A549 (cell line): Measurements from ENCODE around the gene MEDAG.

Experiments used
- CBX8 ChIP-seq: fragments of 200-600 bp; sonication (generic); IDR thresholded peaks from 2 replicates; pipeline ENCODE4 v1.6.1; 2016
- MAFK ChIP-seq: fragments of 450-650 bp; IDR thresholded peaks from 2 replicates; pipeline ENCODE4 v1.6.1; 2014; ENCODE audit not compliant: partially characterized antibody
- NFE2L2 ChIP-seq: fragments of 150-350 bp; conservative IDR thresholded peaks from 2 replicates; pipeline ENCODE4 v1.6.1; 2014; ENCODE audit warnings: low read length
- POLR2A ChIP-seq: IDR thresholded peaks from 2 replicates; pipeline ENCODE4 v1.6.1; 2012; ENCODE audit warnings: mild to moderate bottlenecking, low read length
- SMC3 ChIP-seq: fragments of >200 bp; sonication (Bioruptor Twin); formaldehyde crosslinking; IDR thresholded peaks from 3 replicates; pipeline ENCODE4 v1.6.1; 2018; ENCODE audit warnings: inconsistent platforms

DNA sequence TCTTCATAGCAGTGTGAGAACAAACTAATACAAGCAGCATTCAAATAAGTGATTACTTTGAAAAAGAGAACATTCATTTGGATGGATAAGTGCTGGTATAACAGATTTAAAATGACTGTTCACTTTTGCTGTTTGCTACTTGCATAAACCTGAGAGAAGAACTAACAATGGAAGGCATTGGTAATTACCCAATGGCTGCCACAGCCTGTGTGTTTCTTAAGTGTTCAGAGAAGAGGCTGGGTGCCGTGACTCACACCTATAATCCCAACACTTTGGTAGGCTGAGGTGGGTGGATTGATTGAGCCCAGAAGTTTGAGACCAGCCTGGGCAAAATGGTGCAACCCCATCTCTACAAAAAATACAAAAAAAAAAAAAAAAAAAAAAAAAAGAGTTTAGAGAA, 21.5 kb downstream of the MEDAG start:
- TF ChIP-seq POLR2A = no peak
- no peak for TF ChIP-seq SMC3
- TF ChIP-seq NFE2L2 = no peak
- no peak for TF ChIP-seq MAFK
- TF ChIP-seq CBX8 = no peak
